HEK293 (cell line): ENCODE results near the gene LRBA.

Source experiments
- CTCF ChIA-PET: fragments of 350-600 bp; formaldehyde crosslinking; extraction: SDS; loops from one replicate; lab custom pipeline; 2021; ENCODE audit warnings: antibody characterized with exemption; lab: Yijun Ruan, JAX
- POLR2A ChIA-PET: fragments of 300-600 bp; formaldehyde crosslinking; extraction: SDS; loops from one replicate; lab custom pipeline; 2020; ENCODE audit warnings: antibody characterized with exemption, inconsistent platforms; lab: Yijun Ruan, JAX
- H3K27ac ChIP-seq: fragments of 200-500 bp; sonication (Bioruptor generic); 2 replicates; pipeline ENCODE4 v1.5.1; 2014; ENCODE audit warnings: low read depth, low read length, control low read depth, inconsistent platforms; ENCODE audit errors: extremely low read depth
- H3K36me3 ChIP-seq, 2 experiments: fragments of 200-500 bp in 1 of 2; sonication (Bioruptor generic) in 1 of 2; 1 replicate in 1 of 2; 2 replicates in 1 of 2; pipeline ENCODE4 v1.5.1; 2014 to 2017; ENCODE audit warnings: inconsistent platforms in 2 of 2, low read length in 2 of 2; ENCODE audit not compliant: control insufficient read depth in 2 of 2, insufficient read depth in 1 of 2
- H3K4me1 ChIP-seq: fragments of 200-500 bp; sonication (Bioruptor generic); 2 replicates; pipeline ENCODE4 v1.5.1; 2014; ENCODE audit warnings: mild to moderate bottlenecking, low read length, inconsistent platforms; ENCODE audit not compliant: control insufficient read depth, insufficient read depth
- H3K4me3 ChIP-seq: 2 replicates; pipeline ENCODE4 v1.5.1; 2011; ENCODE audit warnings: low read depth, mild to moderate bottlenecking, control low read depth, low read length, moderate library complexity
- H3K9me3 ChIP-seq: fragments of 200-500 bp; sonication (Bioruptor generic); 2 replicates; pipeline ENCODE4 v1.5.1; 2014; ENCODE audit warnings: low read depth, low read length, inconsistent platforms; ENCODE audit not compliant: control insufficient read depth, insufficient read depth
- GLI2 ChIP-seq: fragments of 450-650 bp; formaldehyde crosslinking; IDR thresholded peaks from 2 replicates; pipeline ENCODE4; 2017; ENCODE audit warnings: missing biosample characterization, missing genetic modification characterization, low read depth, borderline replicate concordance
- KLF7 ChIP-seq: fragments of 450-650 bp; formaldehyde crosslinking; IDR thresholded peaks from 2 replicates; pipeline ENCODE4 v1.5.1; 2016; ENCODE audit warnings: missing biosample characterization, missing genetic modification characterization, borderline replicate concordance
- KLF9 ChIP-seq: fragments of 450-650 bp; formaldehyde crosslinking; IDR thresholded peaks from 2 replicates; pipeline ENCODE4 v1.5.1; 2016; ENCODE audit warnings: missing biosample characterization, missing genetic modification characterization, low read depth
- PRDM1 ChIP-seq: fragments of 450-650 bp; formaldehyde crosslinking; IDR thresholded peaks from 2 replicates; pipeline ENCODE4; 2016; ENCODE audit warnings: missing biosample characterization, missing genetic modification characterization
- SALL2 ChIP-seq: fragments of 450-650 bp; formaldehyde crosslinking; IDR thresholded peaks from 2 replicates; pipeline ENCODE4 v1.5.0; 2017; ENCODE audit warnings: missing biosample characterization, mild to moderate bottlenecking, missing genetic modification characterization, borderline replicate concordance
- SETDB1 ChIP-seq: IDR thresholded peaks from one replicate; pipeline ENCODE4 v1.6.1; 2017; ENCODE audit warnings: mild to moderate bottlenecking, low read length, moderate library complexity, mixed read lengths; ENCODE audit not compliant: insufficient read length
- SP3 ChIP-seq: fragments of 450-650 bp; formaldehyde crosslinking; IDR thresholded peaks from 2 replicates; pipeline ENCODE4 v1.5.1; 2016; ENCODE audit warnings: missing biosample characterization, missing genetic modification characterization
- ZBTB21 ChIP-seq: fragments of 450-650 bp; formaldehyde crosslinking; IDR thresholded peaks from 2 replicates; pipeline ENCODE4 v1.5.1; 2017; ENCODE audit warnings: missing biosample characterization, missing genetic modification characterization
- ZNF10 ChIP-seq: fragments of 450-650 bp; formaldehyde crosslinking; IDR thresholded peaks from 2 replicates; pipeline ENCODE4 v1.5.1; 2017; ENCODE audit warnings: missing biosample characterization, missing genetic modification characterization
- ZNF354C ChIP-seq: fragments of 450-650 bp; formaldehyde crosslinking; IDR thresholded peaks from 2 replicates; pipeline ENCODE4 v1.5.1; 2016; ENCODE audit warnings: missing biosample characterization, missing genetic modification characterization, low read depth, borderline replicate concordance
- ZNF529 ChIP-seq: fragments of 450-650 bp; formaldehyde crosslinking; IDR thresholded peaks from 2 replicates; pipeline ENCODE4 v1.5.1; 2017; ENCODE audit warnings: missing genetic modification characterization, missing biosample characterization; ENCODE audit not compliant: insufficient replicate concordance
- ZNF561 ChIP-seq: fragments of 450-650 bp; IDR thresholded peaks from 2 replicates; pipeline ENCODE4 v1.5.1; 2018; ENCODE audit warnings: missing biosample characterization, missing genetic modification characterization, borderline replicate concordance
- ZNF600 ChIP-seq: fragments of 450-650 bp; formaldehyde crosslinking; IDR thresholded peaks from 2 replicates; pipeline ENCODE4 v1.5.1; 2016; ENCODE audit warnings: missing biosample characterization, missing genetic modification characterization
- ZNF623 ChIP-seq: fragments of 450-650 bp; formaldehyde crosslinking; IDR thresholded peaks from 2 replicates; pipeline ENCODE4 v1.5.1; 2016; ENCODE audit warnings: missing biosample characterization, missing genetic modification characterization
- ZNF677 ChIP-seq: fragments of 450-650 bp; IDR thresholded peaks from 2 replicates; pipeline ENCODE4 v1.5.0; 2018; ENCODE audit warnings: missing biosample characterization, mild to moderate bottlenecking, missing genetic modification characterization, moderate library complexity
- ZNF701 ChIP-seq: fragments of 450-650 bp; formaldehyde crosslinking; IDR thresholded peaks from 2 replicates; pipeline ENCODE4 v1.5.1; 2016; ENCODE audit warnings: missing biosample characterization, missing genetic modification characterization
- ZNF830 ChIP-seq: fragments of 450-650 bp; IDR thresholded peaks from 2 replicates; pipeline ENCODE4 v1.5.0; 2018; ENCODE audit warnings: missing biosample characterization, missing genetic modification characterization, low read depth, mild to moderate bottlenecking, moderate library complexity
- TF ChIP-seq, protein P1 (sequence below): fragments of 450-650 bp; formaldehyde crosslinking; IDR thresholded peaks from 2 replicates; pipeline ENCODE4 v1.5.1; 2016; ENCODE audit warnings: missing biosample characterization, missing genetic modification characterization
- TF ChIP-seq, protein P2 (sequence below): fragments of 450-650 bp; formaldehyde crosslinking; IDR thresholded peaks from 2 replicates; pipeline ENCODE4 v1.5.1; 2017; ENCODE audit warnings: missing biosample characterization, missing genetic modification characterization
- TF ChIP-seq, protein P3 (sequence below): fragments of 450-650 bp; IDR thresholded peaks from 2 replicates; pipeline ENCODE4 v1.5.1; 2018; ENCODE audit warnings: missing biosample characterization, missing genetic modification characterization
- TF ChIP-seq, protein P4 (sequence below): fragments of 450-650 bp; formaldehyde crosslinking; IDR thresholded peaks from 2 replicates; pipeline ENCODE4 v1.5.1; 2016; ENCODE audit warnings: missing biosample characterization, missing genetic modification characterization
- TF ChIP-seq, protein P5 (sequence below): fragments of 450-650 bp; IDR thresholded peaks from 2 replicates; pipeline ENCODE4 v1.5.1; 2018; ENCODE audit warnings: missing biosample characterization, mild to moderate bottlenecking, missing genetic modification characterization

LRBA gene

DNA sequence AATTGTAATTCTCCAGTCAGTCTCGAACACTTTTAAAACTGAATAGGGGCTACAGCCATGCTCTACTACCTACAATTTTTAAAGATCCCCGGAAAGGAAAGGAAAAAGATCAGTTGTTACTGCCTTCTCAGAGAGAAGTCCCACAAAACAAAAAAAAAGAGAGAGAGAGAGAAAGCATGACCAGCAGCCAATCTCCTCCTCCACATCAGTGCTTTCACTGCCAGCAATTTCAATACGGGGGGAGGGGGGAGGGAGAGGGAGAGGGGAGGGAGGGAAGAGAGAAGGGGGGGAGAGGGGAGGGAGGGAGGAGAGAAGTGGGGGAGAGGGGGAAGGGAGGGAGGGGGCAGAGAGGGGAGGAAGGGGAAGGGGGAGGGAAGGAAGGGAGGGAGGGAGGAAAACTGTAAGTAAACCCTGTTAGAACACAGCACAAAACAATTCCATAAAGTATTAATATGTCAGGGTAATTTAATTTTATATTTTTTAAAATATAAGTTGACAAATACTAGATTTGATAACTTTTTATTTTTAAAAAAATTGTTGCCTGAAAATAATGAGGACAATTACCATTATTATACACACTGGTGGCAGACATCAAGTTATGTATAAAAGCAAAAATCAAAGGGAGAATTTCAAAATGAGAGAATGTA, 108.0 kb downstream of the LRBA start:
- no peaks in the 10 kb centered on the region for H3K4me1 ChIP-seq
- ChIA-PET CTCF (no interaction called here), POLR2A (no interaction called here)
- no peaks in the 10 kb centered on the region for H3K9me3 ChIP-seq
- H3K27ac ChIP-seq = no peak overlapping the region
- TF ChIP-seq KLF7 (tag by site-specific recombination) = no peak
- no peak for TF ChIP-seq ZNF701
- TF ChIP-seq ZNF830 = no peak
- no peak for TF ChIP-seq ZNF561 (tag by site-specific recombination)
- TF ChIP-seq SETDB1 = no peak
- TF ChIP-seq ZBTB21 (tag by site-specific recombination) = no peak
- TF ChIP-seq ZNF354C = no peak
- no peak for TF ChIP-seq SALL2 (tag by site-specific recombination)
- TF ChIP-seq ZNF600 = no peak
- no peak for TF ChIP-seq ZNF677
- no peak for TF ChIP-seq SP3 (tag by site-specific recombination)
- TF ChIP-seq ZNF529 (tag by site-specific recombination) = no peak
- TF ChIP-seq, protein P1, sequence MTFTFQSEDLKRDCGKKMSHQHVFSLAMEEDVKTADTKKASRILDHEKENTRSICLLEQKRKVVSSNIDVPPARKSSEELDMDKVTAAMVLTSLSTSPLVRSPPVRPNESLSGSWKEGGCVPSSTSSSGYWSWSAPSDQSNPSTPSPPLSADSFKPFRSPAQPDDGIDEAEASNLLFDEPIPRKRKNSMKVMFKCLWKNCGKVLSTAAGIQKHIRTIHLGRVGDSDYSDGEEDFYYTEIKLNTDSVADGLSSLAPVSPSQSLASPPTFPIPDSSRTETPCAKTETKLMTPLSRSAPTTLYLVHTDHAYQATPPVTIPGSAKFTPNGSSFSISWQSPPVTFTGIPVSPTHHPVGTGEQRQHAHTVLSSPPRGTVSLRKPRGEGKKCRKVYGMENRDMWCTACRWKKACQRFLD (tag by site-specific recombination) = no peak
- TF ChIP-seq, protein P2, sequence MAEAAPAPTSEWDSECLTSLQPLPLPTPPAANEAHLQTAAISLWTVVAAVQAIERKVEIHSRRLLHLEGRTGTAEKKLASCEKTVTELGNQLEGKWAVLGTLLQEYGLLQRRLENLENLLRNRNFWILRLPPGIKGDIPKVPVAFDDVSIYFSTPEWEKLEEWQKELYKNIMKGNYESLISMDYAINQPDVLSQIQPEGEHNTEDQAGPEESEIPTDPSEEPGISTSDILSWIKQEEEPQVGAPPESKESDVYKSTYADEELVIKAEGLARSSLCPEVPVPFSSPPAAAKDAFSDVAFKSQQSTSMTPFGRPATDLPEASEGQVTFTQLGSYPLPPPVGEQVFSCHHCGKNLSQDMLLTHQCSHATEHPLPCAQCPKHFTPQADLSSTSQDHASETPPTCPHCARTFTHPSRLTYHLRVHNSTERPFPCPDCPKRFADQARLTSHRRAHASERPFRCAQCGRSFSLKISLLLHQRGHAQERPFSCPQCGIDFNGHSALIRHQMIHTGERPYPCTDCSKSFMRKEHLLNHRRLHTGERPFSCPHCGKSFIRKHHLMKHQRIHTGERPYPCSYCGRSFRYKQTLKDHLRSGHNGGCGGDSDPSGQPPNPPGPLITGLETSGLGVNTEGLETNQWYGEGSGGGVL (tag by site-specific recombination) = no peak
- TF ChIP-seq, protein P3, sequence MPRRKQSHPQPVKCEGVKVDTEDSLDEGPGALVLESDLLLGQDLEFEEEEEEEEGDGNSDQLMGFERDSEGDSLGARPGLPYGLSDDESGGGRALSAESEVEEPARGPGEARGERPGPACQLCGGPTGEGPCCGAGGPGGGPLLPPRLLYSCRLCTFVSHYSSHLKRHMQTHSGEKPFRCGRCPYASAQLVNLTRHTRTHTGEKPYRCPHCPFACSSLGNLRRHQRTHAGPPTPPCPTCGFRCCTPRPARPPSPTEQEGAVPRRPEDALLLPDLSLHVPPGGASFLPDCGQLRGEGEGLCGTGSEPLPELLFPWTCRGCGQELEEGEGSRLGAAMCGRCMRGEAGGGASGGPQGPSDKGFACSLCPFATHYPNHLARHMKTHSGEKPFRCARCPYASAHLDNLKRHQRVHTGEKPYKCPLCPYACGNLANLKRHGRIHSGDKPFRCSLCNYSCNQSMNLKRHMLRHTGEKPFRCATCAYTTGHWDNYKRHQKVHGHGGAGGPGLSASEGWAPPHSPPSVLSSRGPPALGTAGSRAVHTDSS = no peak
- TF ChIP-seq PRDM1 (tag by site-specific recombination) = no peak
- no peak for TF ChIP-seq GLI2 (tag by site-specific recombination)
- TF ChIP-seq, protein P4, sequence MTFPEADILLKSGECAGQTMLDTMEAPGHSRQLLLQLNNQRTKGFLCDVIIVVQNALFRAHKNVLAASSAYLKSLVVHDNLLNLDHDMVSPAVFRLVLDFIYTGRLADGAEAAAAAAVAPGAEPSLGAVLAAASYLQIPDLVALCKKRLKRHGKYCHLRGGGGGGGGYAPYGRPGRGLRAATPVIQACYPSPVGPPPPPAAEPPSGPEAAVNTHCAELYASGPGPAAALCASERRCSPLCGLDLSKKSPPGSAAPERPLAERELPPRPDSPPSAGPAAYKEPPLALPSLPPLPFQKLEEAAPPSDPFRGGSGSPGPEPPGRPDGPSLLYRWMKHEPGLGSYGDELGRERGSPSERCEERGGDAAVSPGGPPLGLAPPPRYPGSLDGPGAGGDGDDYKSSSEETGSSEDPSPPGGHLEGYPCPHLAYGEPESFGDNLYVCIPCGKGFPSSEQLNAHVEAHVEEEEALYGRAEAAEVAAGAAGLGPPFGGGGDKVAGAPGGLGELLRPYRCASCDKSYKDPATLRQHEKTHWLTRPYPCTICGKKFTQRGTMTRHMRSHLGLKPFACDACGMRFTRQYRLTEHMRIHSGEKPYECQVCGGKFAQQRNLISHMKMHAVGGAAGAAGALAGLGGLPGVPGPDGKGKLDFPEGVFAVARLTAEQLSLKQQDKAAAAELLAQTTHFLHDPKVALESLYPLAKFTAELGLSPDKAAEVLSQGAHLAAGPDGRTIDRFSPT (tag by site-specific recombination) = no peak
- TF ChIP-seq ZNF10 = no peak
- H3K36me3 ChIP-seq = peaks cover 0 to 15% of the 10 kb centered on the region in 2 experiments; a peak in 2 of 3 replicates
- no peak overlapping the region for H3K4me3 ChIP-seq

DNA sequence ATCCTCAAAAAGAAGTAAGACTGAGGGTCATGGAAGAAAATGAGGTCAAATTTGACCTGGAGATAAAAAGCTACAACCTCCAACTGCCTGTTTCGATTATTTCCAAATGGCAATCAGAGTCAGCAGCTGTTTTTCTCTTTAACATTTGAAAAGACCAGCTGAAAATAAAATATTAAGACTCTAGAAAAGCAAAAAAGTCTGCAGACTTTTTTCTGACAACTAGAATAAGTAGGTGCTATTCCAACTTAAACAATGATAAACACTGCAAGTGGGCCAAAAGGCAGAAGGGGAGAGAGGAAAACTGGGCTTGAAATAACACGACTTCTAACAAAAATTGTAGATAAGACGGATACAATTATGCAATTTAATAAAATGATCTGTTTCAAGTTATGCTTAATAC, 110.4 kb downstream of the LRBA start:
- peaks cover 0 to 18% of the 10 kb centered on the region in 2 experiments; a peak in 2 of 3 replicates for H3K36me3 ChIP-seq
- TF ChIP-seq ZNF623 (no peak), KLF9 (tag by site-specific recombination) (no peak), SETDB1 (no peak), ZBTB21 (tag by site-specific recombination) (no peak)
- TF ChIP-seq, protein P5, sequence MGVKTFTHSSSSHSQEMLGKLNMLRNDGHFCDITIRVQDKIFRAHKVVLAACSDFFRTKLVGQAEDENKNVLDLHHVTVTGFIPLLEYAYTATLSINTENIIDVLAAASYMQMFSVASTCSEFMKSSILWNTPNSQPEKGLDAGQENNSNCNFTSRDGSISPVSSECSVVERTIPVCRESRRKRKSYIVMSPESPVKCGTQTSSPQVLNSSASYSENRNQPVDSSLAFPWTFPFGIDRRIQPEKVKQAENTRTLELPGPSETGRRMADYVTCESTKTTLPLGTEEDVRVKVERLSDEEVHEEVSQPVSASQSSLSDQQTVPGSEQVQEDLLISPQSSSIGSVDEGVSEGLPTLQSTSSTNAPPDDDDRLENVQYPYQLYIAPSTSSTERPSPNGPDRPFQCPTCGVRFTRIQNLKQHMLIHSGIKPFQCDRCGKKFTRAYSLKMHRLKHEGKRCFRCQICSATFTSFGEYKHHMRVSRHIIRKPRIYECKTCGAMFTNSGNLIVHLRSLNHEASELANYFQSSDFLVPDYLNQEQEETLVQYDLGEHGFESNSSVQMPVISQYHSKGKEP (tag by site-specific recombination) = no peak

More for the DNA sequence above, 110.4 kb downstream of the LRBA start:
- ChIA-PET POLR2A (no interaction called here), CTCF (no interaction called here)
- Histone ChIP-seq H3K9me3 (no peaks in the 10 kb centered on the region), H3K27ac (no peak overlapping the region), H3K4me1 (no peaks in the 10 kb centered on the region), H3K4me3 (no peak overlapping the region)
